SK-N-SH (cell line): ENCODE data around the gene DUXA. TPM values are rescaled to one million over a fixed set of nuclear protein-coding genes. Genes with fewer than 3 reads are reported as not detected.
"Not testable (repeated sequence)": the region's sequence is repeated elsewhere in the genome, so short reads cannot be mapped to it uniquely, and the experiment has no call there.

Experiments
- CTCF ChIA-PET: fragments of 300-600, 350-600 bp; formaldehyde crosslinking; extraction: SDS; loops from one replicate; lab custom pipeline; 2021; lab: Yijun Ruan, JAX
- POLR2A ChIA-PET: fragments of 350-600 bp; sonication (Branson Sonifier 250); formaldehyde crosslinking; extraction: SDS; loops from one replicate; lab custom pipeline; 2020; ENCODE audit warnings: antibody characterized with exemption, inconsistent platforms; lab: Yijun Ruan, JAX
- DNase-seq: peaks from one replicate; pipeline ENCODE4 v3.0.0; 2012
- H2AFZ ChIP-seq: fragments of 200-600 bp; sonication (generic); 2 replicates; pipeline ENCODE4 v1.8.1; 2016; ENCODE audit warnings: antibody characterized with exemption, mild to moderate bottlenecking, low read depth
- H3F3A ChIP-seq: fragments of 200-600 bp; sonication (generic); replicated peaks from 2 replicates; pipeline ENCODE3; 2016; ENCODE audit warnings: antibody characterized with exemption, mild to moderate bottlenecking; ENCODE audit not compliant: insufficient read depth
- H3K27ac ChIP-seq, 2 experiments: fragments of 200-500 bp in 1 of 2; fragments of 200-600 bp in 1 of 2; sonication (Bioruptor generic) in 1 of 2; sonication (generic), shearing (Covaris generic) in 1 of 2; 2 replicates each; pipeline versions ENCODE4 v1.5.1 to v1.6.1; 2014 to 2016; ENCODE audit warnings: low read depth in 2 of 2, inconsistent platforms in 1 of 2, low read length in 1 of 2, mild to moderate bottlenecking in 1 of 2, mixed read lengths in 1 of 2
- H3K27me3 ChIP-seq: fragments of 200-600 bp; sonication (generic), shearing (Covaris generic); 2 replicates; pipeline ENCODE4 v1.6.1; 2016; ENCODE audit warnings: mixed run types; ENCODE audit not compliant: insufficient read depth
- H3K36me3 ChIP-seq, 2 experiments: fragments of 200-500 bp in 1 of 2; fragments of 200-600 bp in 1 of 2; sonication (Bioruptor generic) in 1 of 2; sonication (generic) in 1 of 2; replicated peaks in 1 of 2; 2 replicates each; pipeline versions ENCODE3 to v1.5.1; 2014 to 2016; ENCODE audit warnings: low read length in 1 of 2, mild to moderate bottlenecking in 1 of 2; ENCODE audit not compliant: insufficient read depth in 2 of 2, control insufficient read depth in 1 of 2
- H3K4me1 ChIP-seq, 2 experiments: fragments of 200-500 bp in 1 of 2; fragments of 200-600 bp in 1 of 2; sonication (Bioruptor generic) in 1 of 2; sonication (generic), shearing (Covaris generic) in 1 of 2; 2 replicates each; pipeline versions ENCODE4 v1.5.1 to v1.6.1; 2014 to 2016; ENCODE audit warnings: low read depth in 1 of 2, low read length in 1 of 2, mixed run types in 1 of 2; ENCODE audit not compliant: insufficient read depth in 2 of 2, control insufficient read depth in 1 of 2
- H3K4me2 ChIP-seq: fragments of 200-600 bp; sonication (generic), shearing (Covaris generic); 2 replicates; pipeline ENCODE4 v1.6.1; 2017; ENCODE audit warnings: mixed run types
- H3K4me3 ChIP-seq, 2 experiments: fragments of 200-500 bp in 1 of 2; fragments of 200-600 bp in 1 of 2; sonication (Bioruptor generic) in 1 of 2; sonication (generic), shearing (Covaris generic) in 1 of 2; 2 replicates each; pipeline versions ENCODE4 v1.5.1 to v1.8.1; 2014 to 2016; ENCODE audit warnings: low read depth in 2 of 2, inconsistent platforms in 1 of 2, low read length in 1 of 2, mild to moderate bottlenecking in 1 of 2, mixed read lengths in 1 of 2, moderate library complexity in 1 of 2
- H3K79me2 ChIP-seq: fragments of 200-600 bp; sonication (generic); 2 replicates; pipeline ENCODE4 v1.8.1; 2017; ENCODE audit warnings: mild to moderate bottlenecking; ENCODE audit not compliant: insufficient read depth
- H3K9ac ChIP-seq: fragments of 200-600 bp; sonication (generic); 2 replicates; pipeline ENCODE4 v1.6.1; 2017; ENCODE audit warnings: mixed run types
- H3K9me2 ChIP-seq: fragments of 200-600 bp; sonication (generic); 2 replicates; pipeline ENCODE4 v1.6.1; 2017; ENCODE audit warnings: mixed run types
- H3K9me3 ChIP-seq: fragments of 200-600 bp; sonication (generic); 2 replicates; pipeline ENCODE4 v1.6.1; 2017; ENCODE audit warnings: mixed run types, mild to moderate bottlenecking, moderate library complexity
- H4K20me1 ChIP-seq: fragments of 200-600 bp; sonication (generic); 2 replicates; pipeline ENCODE4 v1.6.1; 2017; ENCODE audit warnings: mild to moderate bottlenecking, mixed run types; ENCODE audit not compliant: insufficient read depth
- ELF1 ChIP-seq: IDR thresholded peaks from 2 replicates; pipeline ENCODE4 v1.4.0; 2012
- EZH2phosphoT487 ChIP-seq: fragments of 200-600 bp; sonication (generic); IDR thresholded peaks from 2 replicates; pipeline ENCODE4 v1.6.1; 2017; ENCODE audit warnings: low read depth, mixed run types, mild to moderate bottlenecking, antibody characterized with exemption, moderate library complexity, borderline replicate concordance
- FOXM1 ChIP-seq: IDR thresholded peaks from 2 replicates; pipeline ENCODE4 v1.4.0; 2012; ENCODE audit warnings: low read depth, mild to moderate bottlenecking
- GABPA ChIP-seq: IDR thresholded peaks from 2 replicates; pipeline ENCODE4 v1.4.0; 2012; ENCODE audit warnings: low read depth, mild to moderate bottlenecking
- MEF2A ChIP-seq: IDR thresholded peaks from 2 replicates; pipeline ENCODE4 v1.4.0; 2012; ENCODE audit warnings: low read depth, borderline replicate concordance
- NRF1 ChIP-seq: IDR thresholded peaks from 2 replicates; pipeline ENCODE4 v1.6.1; 2012; ENCODE audit warnings: low read depth, mild to moderate bottlenecking, low read length
- POLR2AphosphoS5 ChIP-seq: IDR thresholded peaks from 2 replicates; pipeline ENCODE4 v1.6.1; 2012; ENCODE audit warnings: low read depth, low read length
- RXRA ChIP-seq: IDR thresholded peaks from 2 replicates; pipeline ENCODE4 v1.4.0; 2012; ENCODE audit warnings: low read depth, mild to moderate bottlenecking, borderline replicate concordance
- SIN3A ChIP-seq: IDR thresholded peaks from 2 replicates; pipeline ENCODE4 v1.6.1; 2012; ENCODE audit warnings: low read depth, mild to moderate bottlenecking, low read length, moderate library complexity, borderline replicate concordance
- TEAD4 ChIP-seq: IDR thresholded peaks from 2 replicates; pipeline ENCODE4 v1.4.0; 2012; ENCODE audit warnings: mild to moderate bottlenecking, borderline replicate concordance; ENCODE audit not compliant: insufficient read depth
- YY1 ChIP-seq: IDR thresholded peaks from 2 replicates; pipeline ENCODE4 v1.4.0; 2012; ENCODE audit warnings: low read depth, mild to moderate bottlenecking
- WGBS: methylation state at CpG from one replicate; pipeline ENCODE4 v1.1.6; 2017; ENCODE audit warnings: low lambda C conversion rate; 5-methylcytosine and 5-hydroxymethylcytosine counted together
- polyA plus RNA-seq, 3 experiments: library from polyadenylated mRNA; depleted of rRNA; stranded (reverse); fragments of >200 nt; gene quantifications; 2 replicates each; pipeline ENCODE4 v1.2.3, GENCODE V29; 2012
- TF ChIP-seq, protein P1 (sequence below): fragments of 150-350 bp; IDR thresholded peaks from 2 replicates; pipeline ENCODE4 v1.6.1; 2016; ENCODE audit warnings: mild to moderate bottlenecking, low read depth, low read length
- TF ChIP-seq, protein P2 (sequence below): IDR thresholded peaks from 2 replicates; pipeline ENCODE4 v1.6.1; 2012; ENCODE audit warnings: mild to moderate bottlenecking, low read depth, low read length, moderate library complexity

The DUXA gene
- polyA plus RNA-seq, 1 of the 3 experiments (the other 2 are of a cell fraction): not detected

DNA sequence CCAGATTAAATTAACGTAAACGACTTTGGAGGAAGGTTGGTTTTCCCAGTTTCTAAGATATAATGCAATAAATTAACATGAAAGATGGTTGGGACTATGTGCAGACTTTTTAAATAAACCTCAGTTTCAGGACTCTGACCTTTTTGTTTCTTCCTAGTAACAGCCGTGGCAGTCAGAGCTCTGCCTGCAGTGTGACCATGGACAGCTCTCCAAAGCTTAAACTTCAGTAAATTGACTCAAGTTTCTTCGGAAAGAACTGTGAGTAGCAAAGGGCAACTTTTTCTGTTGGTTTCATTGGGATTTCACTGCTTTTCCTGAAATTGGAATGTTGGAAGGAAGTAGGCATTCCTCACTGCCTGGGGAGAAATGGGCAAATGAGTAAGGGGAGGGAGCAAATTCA is 43.4 kb downstream of the DUXA start:
- Histone ChIP-seq H3K27me3 (no peaks in the 10 kb centered on the region), H3F3A (no peaks in the 10 kb centered on the region), H3K4me1 (no peaks in the 10 kb centered on the region), H3K27ac (no peak overlapping the region), H3K36me3 (no peaks in the 10 kb centered on the region), H3K79me2 (no peaks in the 10 kb centered on the region), H2AFZ (no peak overlapping the region), H3K9ac (no peak overlapping the region), H3K9me2 (no peaks in the 10 kb centered on the region), H3K9me3 (no peaks in the 10 kb centered on the region), H3K4me2 (no peak overlapping the region), H4K20me1 (no peaks in the 10 kb centered on the region), H3K4me3 (no peak overlapping the region)
- no peak for DNase-seq
- TF ChIP-seq, protein P1, sequence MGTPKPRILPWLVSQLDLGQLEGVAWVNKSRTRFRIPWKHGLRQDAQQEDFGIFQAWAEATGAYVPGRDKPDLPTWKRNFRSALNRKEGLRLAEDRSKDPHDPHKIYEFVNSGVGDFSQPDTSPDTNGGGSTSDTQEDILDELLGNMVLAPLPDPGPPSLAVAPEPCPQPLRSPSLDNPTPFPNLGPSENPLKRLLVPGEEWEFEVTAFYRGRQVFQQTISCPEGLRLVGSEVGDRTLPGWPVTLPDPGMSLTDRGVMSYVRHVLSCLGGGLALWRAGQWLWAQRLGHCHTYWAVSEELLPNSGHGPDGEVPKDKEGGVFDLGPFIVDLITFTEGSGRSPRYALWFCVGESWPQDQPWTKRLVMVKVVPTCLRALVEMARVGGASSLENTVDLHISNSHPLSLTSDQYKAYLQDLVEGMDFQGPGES: no peak
- TF ChIP-seq, protein P2, sequence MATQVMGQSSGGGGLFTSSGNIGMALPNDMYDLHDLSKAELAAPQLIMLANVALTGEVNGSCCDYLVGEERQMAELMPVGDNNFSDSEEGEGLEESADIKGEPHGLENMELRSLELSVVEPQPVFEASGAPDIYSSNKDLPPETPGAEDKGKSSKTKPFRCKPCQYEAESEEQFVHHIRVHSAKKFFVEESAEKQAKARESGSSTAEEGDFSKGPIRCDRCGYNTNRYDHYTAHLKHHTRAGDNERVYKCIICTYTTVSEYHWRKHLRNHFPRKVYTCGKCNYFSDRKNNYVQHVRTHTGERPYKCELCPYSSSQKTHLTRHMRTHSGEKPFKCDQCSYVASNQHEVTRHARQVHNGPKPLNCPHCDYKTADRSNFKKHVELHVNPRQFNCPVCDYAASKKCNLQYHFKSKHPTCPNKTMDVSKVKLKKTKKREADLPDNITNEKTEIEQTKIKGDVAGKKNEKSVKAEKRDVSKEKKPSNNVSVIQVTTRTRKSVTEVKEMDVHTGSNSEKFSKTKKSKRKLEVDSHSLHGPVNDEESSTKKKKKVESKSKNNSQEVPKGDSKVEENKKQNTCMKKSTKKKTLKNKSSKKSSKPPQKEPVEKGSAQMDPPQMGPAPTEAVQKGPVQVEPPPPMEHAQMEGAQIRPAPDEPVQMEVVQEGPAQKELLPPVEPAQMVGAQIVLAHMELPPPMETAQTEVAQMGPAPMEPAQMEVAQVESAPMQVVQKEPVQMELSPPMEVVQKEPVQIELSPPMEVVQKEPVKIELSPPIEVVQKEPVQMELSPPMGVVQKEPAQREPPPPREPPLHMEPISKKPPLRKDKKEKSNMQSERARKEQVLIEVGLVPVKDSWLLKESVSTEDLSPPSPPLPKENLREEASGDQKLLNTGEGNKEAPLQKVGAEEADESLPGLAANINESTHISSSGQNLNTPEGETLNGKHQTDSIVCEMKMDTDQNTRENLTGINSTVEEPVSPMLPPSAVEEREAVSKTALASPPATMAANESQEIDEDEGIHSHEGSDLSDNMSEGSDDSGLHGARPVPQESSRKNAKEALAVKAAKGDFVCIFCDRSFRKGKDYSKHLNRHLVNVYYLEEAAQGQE: peak; percentile 65; the same call in 1 of the 2 replicates
- WGBS: 0% methylated on average over 4 of the region's 4 CpGs
- ChIA-PET CTCF (no interaction called here), POLR2A (no interaction called here)

DNA sequence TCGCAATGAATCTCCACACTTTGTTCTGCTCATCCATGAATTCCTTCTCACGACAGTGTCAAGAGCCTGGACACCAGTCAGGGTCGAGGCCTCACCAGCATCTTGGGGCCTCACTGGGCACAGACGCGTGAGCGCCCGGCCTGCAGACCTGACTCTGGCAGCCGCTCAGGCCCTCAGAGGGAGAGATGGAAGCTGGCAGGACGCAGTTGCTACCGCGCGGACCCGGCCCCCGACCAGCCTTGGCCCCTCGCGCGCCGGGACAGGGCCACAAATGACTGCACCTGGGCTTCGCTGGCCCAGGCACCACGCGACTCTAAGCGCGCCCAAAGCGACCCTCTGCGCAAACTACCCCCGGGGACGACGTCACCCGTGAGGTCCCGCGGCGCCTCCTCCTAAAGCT is 48.4 kb downstream of the DUXA start:
- POLR2A ChIA-PET: no interaction called here
- CTCF ChIA-PET: no interaction called here
- Histone ChIP-seq H3K27me3 (no peaks in the 10 kb centered on the region), H3K4me2 (no peak overlapping the region), H3K27ac (no peak overlapping the region), H3K9me3 (no peaks in the 10 kb centered on the region), H3K9me2 (no peaks in the 10 kb centered on the region), H3K4me1 (no peaks in the 10 kb centered on the region), H3K79me2 (no peaks in the 10 kb centered on the region), H3F3A (no peaks in the 10 kb centered on the region), H3K9ac (no peak overlapping the region), H3K36me3 (no peaks in the 10 kb centered on the region), H4K20me1 (no peaks in the 10 kb centered on the region), H3K4me3 (no peak overlapping the region), H2AFZ (no peak overlapping the region)
- no peak for TF ChIP-seq POLR2AphosphoS5
- no peak for TF ChIP-seq GABPA
- no peak for TF ChIP-seq ELF1
- no peak for TF ChIP-seq NRF1
- no peak for TF ChIP-seq TEAD4
- TF ChIP-seq RXRA: no peak
- TF ChIP-seq FOXM1: no peak
- TF ChIP-seq, protein P1: no peak
- no peak for TF ChIP-seq SIN3A
- TF ChIP-seq, protein P2: no peak
- no peak for TF ChIP-seq EZH2phosphoT487
- no peak for TF ChIP-seq MEF2A
- TF ChIP-seq YY1: no peak
- 50% methylated on average over 29 of the region's 32 CpGs for WGBS
- DNase-seq: no peak

DNA sequence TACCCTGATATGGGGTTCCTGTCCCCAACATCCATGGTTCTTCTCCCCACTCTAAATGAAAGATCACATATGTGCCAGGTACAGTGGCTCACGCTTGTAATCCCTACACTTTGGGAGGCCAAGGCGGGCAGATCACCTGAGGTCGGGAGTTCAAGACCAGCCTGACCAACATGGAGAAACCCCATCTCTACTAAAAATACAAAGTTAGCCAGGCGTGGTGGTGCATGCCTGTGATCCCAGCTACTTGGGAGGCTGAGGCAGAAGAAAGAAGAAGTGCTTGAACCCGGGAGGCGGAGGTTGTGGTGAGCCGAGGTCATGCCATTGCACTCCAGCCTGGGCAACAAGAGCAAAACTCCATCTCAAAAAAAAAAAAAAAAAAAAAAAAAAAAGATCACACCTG is 53.8 kb downstream of the DUXA start:
- H3K9me3 ChIP-seq: peaks cover 14% of the 10 kb centered on the region; the same call in 1 of the 2 replicates
- H3K4me3 ChIP-seq, POLR2A ChIA-PET, H3K4me1 ChIP-seq, H4K20me1 ChIP-seq, H3F3A ChIP-seq, H3K9ac ChIP-seq, H3K36me3 ChIP-seq, DNase-seq, H3K27ac ChIP-seq, H3K4me2 ChIP-seq, H3K27me3 ChIP-seq, H2AFZ ChIP-seq, H3K9me2 ChIP-seq, H3K79me2 ChIP-seq: not testable (repeated sequence)
- CTCF ChIA-PET: interaction anchor here (1.8 kb wide), 1 partner anchor 9 kb away, joined by 5 read pairs; no protein-coding TSS in a partner anchor
- 4% methylated on average over 7 of the region's 7 CpGs for WGBS
